GM18517 (cell line): ENCODE measurements around the gene CEND1.
A peak's percentile ranks its signal among the peaks of the same experiment; 100 is the strongest.

ENCODE experiments used
- ATAC-seq: cut with Tn5 transposase; IDR thresholded peaks from one replicate; pipeline ENCODE4 v1.9.1; 2021; ENCODE audit warnings: mild to moderate bottlenecking, moderate library complexity; ENCODE audit not compliant: unreplicated experiment

CEND1 gene

GRCh38 chr11:813072-813455 lies 23.2 kb upstream of the CEND1 start:
- ATAC-seq, result no peak

GRCh38 chr11:812390-812789 lies 22.5 kb upstream of the CEND1 start:
- no peak for ATAC-seq

GRCh38 chr11:811446-812245 lies 21.8 kb upstream of the CEND1 start:
- ATAC-seq, result no peak

GRCh38 chr11:810040-810567 lies 20.2 kb upstream of the CEND1 start:
- peak; percentile 13 for ATAC-seq

GRCh38 chr11:809287-810039 lies 19.6 kb upstream of the CEND1 start, which contains the start of gene RPLP2:
Gene RPLP2, plus strand, starts transcription at chr11:809967. Its CDS starts 268 bp downstream, at chr11:810235.
- peak; percentile 75 for ATAC-seq

- no peak for ATAC-seq
These were observed 18.8 kb upstream of the CEND1 start for GRCh38 chr11:808427-809286.

- ATAC-seq, result no peak
These were observed 14.7 kb upstream of the CEND1 start for GRCh38 chr11:804599-804964.

- no peak for ATAC-seq
These were observed 14.1 kb upstream of the CEND1 start for GRCh38 chr11:803770-804598.

- ATAC-seq, result no peak
These were observed 13.5 kb upstream of the CEND1 start for GRCh38 chr11:803467-803742.

GRCh38 chr11:802693-803466 lies 13.0 kb upstream of the CEND1 start:
- no peak for ATAC-seq

GRCh38 chr11:802018-802617 lies 12.2 kb upstream of the CEND1 start:
- no peak for ATAC-seq

- ATAC-seq, result no peak
These were observed 11.3 kb upstream of the CEND1 start for GRCh38 chr11:801097-801780.

- ATAC-seq, result no peak
These were observed 10.6 kb upstream of the CEND1 start for GRCh38 chr11:800473-800872.

- ATAC-seq, result no peak
These were observed 9.9 kb upstream of the CEND1 start for GRCh38 chr11:799641-800316.

- peak; percentile 56 for ATAC-seq
These were observed 8.3 kb upstream of the CEND1 start, which contains the start of gene SLC25A22 for GRCh38 chr11:798093-798713. Gene SLC25A22, minus strand, starts transcription at chr11:798281. Its CDS starts 3,275 bp downstream, at chr11:795006.

GRCh38 chr11:797296-798092 lies 7.6 kb upstream of the CEND1 start:
- peak; percentile 42 for ATAC-seq
